ENCODE data around the gene PAIP2B. TPM values are rescaled to one million over a fixed set of nuclear protein-coding genes. Genes with fewer than 3 reads are reported as not detected.

The PAIP2B gene
- total and polyA plus RNA-seq, 10 of the 15 experiments (the other 5 are each of a cell fraction or from before 2014, with no cell fraction given) = 0.06 to 0.79 (median 0.32) TPM

DNA sequence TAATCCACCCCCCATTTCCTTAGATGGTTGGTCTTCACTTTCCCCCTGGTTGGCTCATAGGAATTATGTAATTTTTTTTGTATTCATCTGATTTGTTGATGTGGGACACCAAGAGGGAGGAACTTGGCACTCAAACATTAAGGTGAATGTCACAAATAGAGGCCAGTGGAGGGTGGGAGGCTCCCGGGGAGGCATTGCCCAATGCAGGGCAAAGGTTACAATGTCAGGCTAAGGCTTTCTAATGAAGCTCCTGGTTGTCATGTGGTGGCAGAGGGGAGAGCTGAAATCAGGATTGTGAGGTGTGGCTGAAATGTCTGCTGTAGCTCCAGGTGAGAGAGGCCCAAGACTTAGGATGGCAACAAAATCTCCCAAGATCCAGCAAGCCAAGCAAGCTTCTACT, 53.8 kb downstream of the PAIP2B start (continued):
- TF ChIP-seq RCOR1 (conservative IDR thresholded peaks at IDR 0.05; ENCODE audit: low read depth, low read length) (no peak), KAT2A (conservative IDR thresholded peaks at IDR 0.05; ENCODE audit: control insufficient read depth, low read depth, low read length) (no peak), KLF5 (IDR thresholded peaks at IDR 0.05; ENCODE audit: partially characterized antibody) (no peak), EZH2 (IDR thresholded peaks at IDR 0.05; ENCODE audit: borderline replicate concordance, control insufficient read depth, low read depth, low read length) (no peak), BHLHE40 (IDR thresholded peaks at IDR 0.05; ENCODE audit: borderline replicate concordance in 1 of 2, low read depth in 2 of 2, low read length in 1 of 2) (no peak), SREBF1 (IDR thresholded peaks at IDR 0.05; ENCODE audit: low read length) (no peak), CHD2 (IDR thresholded peaks at IDR 0.05; ENCODE audit: borderline replicate concordance, low read depth, low read length) (no peak), PML (IDR thresholded peaks at IDR 0.05; ENCODE audit: low read length) (no peak), IKZF2 (IDR thresholded peaks at IDR 0.05) (no peak)

- no peak for ATAC-seq
- Histone ChIP-seq H3K36me3 (ENCODE audit: control insufficient read depth in 2 of 2, insufficient read depth in 2 of 2, low read length in 1 of 2) (no peaks in the 10 kb centered on the region), H3K4me2 (ENCODE audit: control insufficient read depth, insufficient read depth) (no peak overlapping the region), H3K4me1 (ENCODE audit: control insufficient read depth, insufficient read depth, low read length) (no peaks in the 10 kb centered on the region), H4K20me1 (ENCODE audit: control insufficient read depth, insufficient read depth) (no peaks in the 10 kb centered on the region), H2AFZ (ENCODE audit: control insufficient read depth, low read depth, low read length) (no peak overlapping the region), H3K9me3 (replicated peaks; ENCODE audit: control insufficient read depth, insufficient read depth, low read length) (no peaks in the 10 kb centered on the region), H3K27ac (ENCODE audit: control insufficient read depth, insufficient read depth) (no peak overlapping the region), H3K27me3 (replicated peaks in 1 of 2; ENCODE audit: control insufficient read depth in 2 of 2, insufficient read depth in 2 of 2, low read length in 1 of 2) (no peaks in the 10 kb centered on the region), H3K9ac (ENCODE audit: control insufficient read depth, insufficient read depth, low read length) (no peak overlapping the region), H3K79me2 (ENCODE audit: control insufficient read depth, insufficient read depth, low read length) (no peaks in the 10 kb centered on the region), H3K4me3 (no peak overlapping the region)
- ChIA-PET POLR2A (no interaction called here), CTCF (interaction anchor here (1.1 to 2.3 kb wide), 2 partner anchors 10 to 11 kb away, joined by 3 to 7 read pairs; no protein-coding TSS in a partner anchor), RAD21 (ENCODE audit: unreplicated experiment) (no interaction called here), SMC1A (ENCODE audit: uncharacterized antibody, unreplicated experiment) (no interaction called here)
- intact Hi-C loops (cut with micrococcal nuclease; ENCODE audit: unreplicated experiment) = no loop called here
- WGBS (ENCODE audit: insufficient coverage, insufficient replicate concordance, low lambda C conversion rate, missing lambda C conversion rate) = 0% methylated on average over 3 of the region's 3 CpGs
- DNase-seq (ENCODE audit: low read depth, low spot score) = no peak
- in situ Hi-C loops (cut with MboI) = loop anchor here (25.0 kb wide), 1 partner anchor 345 kb away; no protein-coding TSS in a partner anchor
- FAIRE-seq = no peak
- no TSS peak for BruUV-seq (replicated peaks)
- no peak for TF ChIP-seq NFIC (IDR thresholded peaks at IDR 0.05; ENCODE audit: low read depth, low read length)
- TF ChIP-seq, protein P1, sequence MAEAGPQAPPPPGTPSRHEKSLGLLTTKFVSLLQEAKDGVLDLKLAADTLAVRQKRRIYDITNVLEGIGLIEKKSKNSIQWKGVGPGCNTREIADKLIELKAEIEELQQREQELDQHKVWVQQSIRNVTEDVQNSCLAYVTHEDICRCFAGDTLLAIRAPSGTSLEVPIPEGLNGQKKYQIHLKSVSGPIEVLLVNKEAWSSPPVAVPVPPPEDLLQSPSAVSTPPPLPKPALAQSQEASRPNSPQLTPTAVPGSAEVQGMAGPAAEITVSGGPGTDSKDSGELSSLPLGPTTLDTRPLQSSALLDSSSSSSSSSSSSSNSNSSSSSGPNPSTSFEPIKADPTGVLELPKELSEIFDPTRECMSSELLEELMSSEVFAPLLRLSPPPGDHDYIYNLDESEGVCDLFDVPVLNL (IDR thresholded peaks at IDR 0.05; ENCODE audit: low read depth, low read length) = no peak
- no peak for TF ChIP-seq NFYB (IDR thresholded peaks at IDR 0.05; ENCODE audit: insufficient read depth, low read depth, low read length)
- TF ChIP-seq STAT3 (IDR thresholded peaks at IDR 0.05; ENCODE audit: low read depth, low read length) = no peak
- no peak for TF ChIP-seq CHD4 (IDR thresholded peaks at IDR 0.05)
- no peak for TF ChIP-seq DPF2 (IDR thresholded peaks at IDR 0.05)
- TF ChIP-seq IRF4 (IDR thresholded peaks at IDR 0.05; ENCODE audit: low read depth, low read length) = no peak
- TF ChIP-seq POLR2AphosphoS5 (IDR thresholded peaks at IDR 0.05; ENCODE audit: low read length) = no peak
- TF ChIP-seq ZBTB40 (IDR thresholded peaks at IDR 0.05; ENCODE audit: borderline replicate concordance) = no peak
- no peak for TF ChIP-seq RB1 (IDR thresholded peaks at IDR 0.05; ENCODE audit: borderline replicate concordance)
Measured at GRCh38 chr2:71166812-71167211, 60.1 kb downstream of the PAIP2B start.
